GM19452 (cell line): ENCODE results near the gene JSRP1.

Experiments used
- ATAC-seq: cut with Tn5 transposase; IDR thresholded peaks from one replicate; pipeline ENCODE4 v1.9.1; 2021; ENCODE audit not compliant: unreplicated experiment

Gene JSRP1

GRCh38 chr19:2216361-2217225, 39.6 kb downstream of the JSRP1 start:
- ATAC-seq = no peak

- ATAC-seq = no peak
Observed at GRCh38 chr19:2215281-2215751, 40.9 kb downstream of the JSRP1 start.

- ATAC-seq = no peak
Observed at GRCh38 chr19:2214251-2214650, 42.0 kb downstream of the JSRP1 start.

- ATAC-seq = no peak
Observed at GRCh38 chr19:2213799-2214198, 42.4 kb downstream of the JSRP1 start.

GRCh38 chr19:2212861-2213711, 43.1 kb downstream of the JSRP1 start:
- ATAC-seq = no peak

GRCh38 chr19:2210987-2211740, 45.1 kb downstream of the JSRP1 start:
- ATAC-seq = no peak

DNA sequence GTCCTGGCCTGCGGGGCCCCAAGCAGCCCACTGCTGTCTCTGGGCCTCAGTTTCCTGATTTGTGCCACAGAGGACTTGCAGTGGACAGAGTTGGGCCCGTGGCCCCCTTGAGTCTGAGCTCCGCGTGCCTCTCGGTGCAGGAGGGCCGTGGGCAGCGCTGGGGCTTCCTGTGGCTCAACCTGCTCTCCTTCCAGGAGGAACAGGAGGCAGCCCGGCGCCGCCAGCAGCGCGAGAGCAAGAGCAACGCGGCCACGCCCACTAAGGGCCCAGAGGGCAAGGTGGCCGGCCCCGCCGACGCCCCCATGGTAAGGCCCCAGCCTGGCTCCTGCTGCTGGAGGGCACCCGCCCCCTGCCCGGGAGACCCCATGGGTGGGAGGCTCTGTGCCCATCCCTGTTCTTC, 46.0 kb downstream of the JSRP1 start:
- ATAC-seq = no peak

DNA sequence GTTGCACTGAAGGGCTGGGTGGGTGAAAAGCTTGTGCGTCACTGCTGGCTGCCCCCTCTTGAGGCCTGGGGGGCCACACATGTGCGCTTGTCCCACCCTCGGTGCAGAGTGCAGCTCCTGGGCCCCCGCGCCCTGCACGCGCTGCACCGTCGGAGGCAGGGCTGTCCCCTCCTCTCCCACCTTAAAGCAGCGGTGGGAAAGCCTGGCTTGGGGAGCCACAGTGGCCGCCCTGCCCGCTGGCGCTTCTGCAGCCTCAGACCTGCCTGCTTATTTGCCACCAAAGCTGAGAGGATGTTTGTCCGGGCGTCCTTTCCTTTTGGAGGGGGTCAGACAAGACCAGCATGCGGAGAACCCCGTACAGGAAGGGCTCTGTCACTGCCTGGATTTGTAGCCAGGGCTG, 46.8 kb downstream of the JSRP1 start:
- ATAC-seq = no peak

DNA sequence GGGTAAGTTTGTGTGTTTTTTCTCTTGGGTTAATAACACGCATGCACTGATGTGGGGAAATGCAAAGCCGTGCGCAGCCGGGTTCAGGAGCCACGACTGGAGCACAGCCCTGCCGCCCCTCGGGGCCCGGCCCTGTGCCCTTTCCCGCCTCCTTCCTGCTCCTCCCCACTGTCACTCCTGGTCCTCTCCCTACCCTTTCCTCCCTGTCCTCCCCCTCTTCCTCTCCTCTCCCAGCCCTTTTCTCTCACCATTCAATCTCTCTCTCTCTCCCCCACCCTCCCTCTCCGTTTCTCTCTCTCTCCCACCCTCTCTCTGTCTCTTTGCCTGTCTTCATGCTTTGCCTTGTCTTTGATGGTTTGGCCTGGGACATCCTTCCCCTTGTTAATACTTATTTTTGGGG, 47.2 kb downstream of the JSRP1 start:
- ATAC-seq = no peak

- ATAC-seq = no peak
Observed at GRCh38 chr19:2207991-2208860, 48.0 kb downstream of the JSRP1 start.

DNA sequence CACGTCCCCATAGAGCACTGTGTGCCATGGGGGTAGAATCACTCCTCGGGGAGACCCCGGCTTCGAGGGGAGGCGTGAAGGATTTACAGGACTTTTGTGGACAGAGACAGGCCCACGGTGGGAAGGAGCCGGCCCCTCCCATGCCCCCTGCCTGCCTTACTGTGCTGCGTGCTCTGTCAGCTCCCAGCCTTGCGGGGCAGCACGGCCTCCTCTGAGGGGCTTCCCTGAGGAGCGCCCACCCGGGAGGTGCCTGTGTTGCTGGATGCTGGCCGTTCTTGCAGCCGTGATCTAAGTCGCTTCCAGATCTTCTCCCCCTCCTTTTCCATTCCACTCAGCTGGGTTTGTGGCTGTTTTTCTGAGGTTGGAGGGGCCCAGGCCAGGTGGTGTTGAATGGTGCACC, 49.2 kb downstream of the JSRP1 start:
- ATAC-seq = no peak

GRCh38 chr19:2202366-2202765, 53.9 kb downstream of the JSRP1 start:
- ATAC-seq = no peak
